ENCODE measurements around the gene IL17RD.

The IL17RD gene

GRCh38 chr3:57158813-57159738 is 6.1 kb downstream of the IL17RD start:
- no peak for DNase-seq

- peak; percentile 34 for DNase-seq
Measured at GRCh38 chr3:57158325-57158724, 6.8 kb downstream of the IL17RD start.

GRCh38 chr3:57157545-57157944 is 7.6 kb downstream of the IL17RD start:
- DNase-seq = no peak

GRCh38 chr3:57155310-57155643 is 9.9 kb downstream of the IL17RD start:
- DNase-seq = no peak

- DNase-seq = no peak
Measured at GRCh38 chr3:57154470-57155309, 10.5 kb downstream of the IL17RD start.

- DNase-seq = no peak
Measured at GRCh38 chr3:57152151-57153143, 12.7 kb downstream of the IL17RD start.

GRCh38 chr3:57151749-57152148 is 13.4 kb downstream of the IL17RD start:
- no peak for DNase-seq

- no peak for DNase-seq
Measured at GRCh38 chr3:57151021-57151449, 14.1 kb downstream of the IL17RD start.

GRCh38 chr3:57150113-57150581 is 15.0 kb downstream of the IL17RD start:
- DNase-seq = no peak

- no peak for DNase-seq
Measured at GRCh38 chr3:57147071-57147470, 18.1 kb downstream of the IL17RD start.

- no peak for DNase-seq
Measured at GRCh38 chr3:57145852-57146251, 19.3 kb downstream of the IL17RD start.

- DNase-seq = no peak
Measured at GRCh38 chr3:57144952-57145351, 20.2 kb downstream of the IL17RD start.

- no peak for DNase-seq
Measured at GRCh38 chr3:57143886-57144459, 21.2 kb downstream of the IL17RD start.

GRCh38 chr3:57142411-57142723 is 22.8 kb downstream of the IL17RD start:
- no peak for DNase-seq

GRCh38 chr3:57141719-57142410 is 23.3 kb downstream of the IL17RD start:
- DNase-seq = no peak

GRCh38 chr3:57140894-57141293 is 24.3 kb downstream of the IL17RD start:
- DNase-seq = no peak

- no peak for DNase-seq
Measured at GRCh38 chr3:57135964-57136719, 29.0 kb downstream of the IL17RD start.

- no peak for DNase-seq
Measured at GRCh38 chr3:57133157-57133556, 32.0 kb downstream of the IL17RD start.

- no peak for DNase-seq
Measured at GRCh38 chr3:57132674-57133073, 32.5 kb downstream of the IL17RD start.

- DNase-seq = no peak
Measured at GRCh38 chr3:57131210-57131588, 34.0 kb downstream of the IL17RD start.
